Renal pelvis (tissue), 12 donors: Measurements from ENCODE around the gene DNAH6. TPM values are rescaled to one million over a fixed set of nuclear protein-coding genes. Genes with fewer than 3 reads are reported as not detected.
"Not testable (repeated sequence)": the region's sequence is repeated elsewhere in the genome, so short reads cannot be mapped to it uniquely, and the experiment has no call there.

Experiments
- DNase-seq: peaks from one replicate; pipeline ENCODE4 v3.0.0-alpha.2; 2013
- long read RNA-seq, 16 experiments: transcript quantifications; one replicate each; lab custom pipeline, GENCODE V29; 2026
- polyA plus RNA-seq, 3 donors: library from polyadenylated mRNA; unstranded; fragments of 120-200 nt; gene quantifications; one replicate each; pipeline ENCODE4 v1.2.1, GENCODE V29; 2013; ENCODE audit not compliant: insufficient read length in 3 of 3

The DNAH6 gene
- polyA plus RNA-seq: 1 to 10 TPM in 2 of 3 donors, under 1 TPM in 1; 0.82 to 3.7 (median 2.0) TPM
- long read RNA-seq, donor 1: 0 reads
- long read RNA-seq, donor 2: 0 reads
- long read RNA-seq, donor 3: 0 reads
- long read RNA-seq, donor 4: 0 reads
- long read RNA-seq, donor 5: 0 reads
- long read RNA-seq, donor 6: 0 reads
- long read RNA-seq, donor 7: 0 reads
- long read RNA-seq, donor 8: 0 reads
- long read RNA-seq, donor 9: 0 reads
- long read RNA-seq, donor 10: 0 reads
- long read RNA-seq, donor 11: 0 reads
- long read RNA-seq, donor 12: 0 reads
- long read RNA-seq, donor 13: 0 reads
- long read RNA-seq, donor 14: 0 reads
- long read RNA-seq, donor 15: 0 reads
- long read RNA-seq, donor 16: 0 reads

DNA sequence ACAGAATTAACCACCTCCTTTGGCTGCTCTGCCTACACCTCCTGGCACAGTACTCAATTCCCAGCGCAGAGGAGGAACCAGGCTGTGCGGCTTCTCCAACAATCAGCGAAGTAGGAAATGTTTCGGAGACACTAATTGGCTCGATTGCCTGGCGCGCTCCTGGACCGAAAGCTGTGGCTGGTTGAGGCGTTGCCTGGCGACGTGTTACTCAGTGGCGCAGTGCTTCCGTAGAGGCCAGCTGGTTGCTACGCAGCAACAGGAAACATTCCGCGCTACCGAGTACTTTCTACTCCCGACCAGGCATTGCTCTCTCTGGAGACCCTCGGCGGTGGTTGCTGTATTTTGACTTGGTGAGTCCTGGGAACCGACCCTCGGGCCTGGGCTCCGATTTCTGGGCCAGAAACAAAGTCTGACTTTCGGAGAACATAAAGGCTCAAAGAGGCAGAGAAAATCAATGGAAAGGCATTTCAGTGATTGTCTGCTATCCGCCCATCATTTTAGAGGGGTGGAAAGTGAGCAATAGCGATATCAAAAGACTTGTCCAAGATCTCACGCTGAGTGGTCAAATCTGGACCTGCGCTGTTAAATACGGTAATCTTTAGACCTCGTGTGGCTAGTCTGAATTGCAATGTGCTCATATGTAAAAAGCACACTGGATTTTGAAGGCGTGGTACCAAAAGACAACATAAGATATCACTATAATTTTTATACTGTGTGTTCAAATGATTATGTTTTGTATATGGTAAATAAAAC lies at the start of gene DNAH6:
DNAH6 (plus strand) TSS at position 265 of the 753 bp plus-strand sequence. CDS start 1,329 bp downstream, outside the sequence.
- DNase-seq: peak; percentile 96

- no peak for DNase-seq
These were observed 48.9 kb upstream of the DNAH6 start for GRCh38 chr2:84467389-84467788.

DNA sequence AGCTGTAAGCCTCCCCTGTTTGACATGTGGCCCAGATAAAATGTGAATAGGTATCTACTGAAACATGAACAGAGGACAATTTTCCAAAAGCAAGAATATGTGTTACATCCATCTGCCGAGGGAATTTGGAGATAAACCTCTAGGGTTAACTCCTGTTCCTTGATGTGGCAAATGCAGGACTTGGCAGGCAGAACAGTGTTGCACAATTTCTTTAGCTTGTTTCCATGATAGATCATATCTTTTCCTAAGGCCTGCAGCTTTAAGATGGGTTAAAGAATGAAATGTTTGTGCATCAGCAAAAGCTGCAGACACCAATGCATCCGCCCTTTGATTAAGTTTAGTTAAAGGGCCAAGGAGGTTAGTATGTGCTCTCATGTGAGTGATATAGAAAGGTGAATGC lies 43.9 kb upstream of the DNAH6 start:
- not testable (repeated sequence) for DNase-seq

DNA sequence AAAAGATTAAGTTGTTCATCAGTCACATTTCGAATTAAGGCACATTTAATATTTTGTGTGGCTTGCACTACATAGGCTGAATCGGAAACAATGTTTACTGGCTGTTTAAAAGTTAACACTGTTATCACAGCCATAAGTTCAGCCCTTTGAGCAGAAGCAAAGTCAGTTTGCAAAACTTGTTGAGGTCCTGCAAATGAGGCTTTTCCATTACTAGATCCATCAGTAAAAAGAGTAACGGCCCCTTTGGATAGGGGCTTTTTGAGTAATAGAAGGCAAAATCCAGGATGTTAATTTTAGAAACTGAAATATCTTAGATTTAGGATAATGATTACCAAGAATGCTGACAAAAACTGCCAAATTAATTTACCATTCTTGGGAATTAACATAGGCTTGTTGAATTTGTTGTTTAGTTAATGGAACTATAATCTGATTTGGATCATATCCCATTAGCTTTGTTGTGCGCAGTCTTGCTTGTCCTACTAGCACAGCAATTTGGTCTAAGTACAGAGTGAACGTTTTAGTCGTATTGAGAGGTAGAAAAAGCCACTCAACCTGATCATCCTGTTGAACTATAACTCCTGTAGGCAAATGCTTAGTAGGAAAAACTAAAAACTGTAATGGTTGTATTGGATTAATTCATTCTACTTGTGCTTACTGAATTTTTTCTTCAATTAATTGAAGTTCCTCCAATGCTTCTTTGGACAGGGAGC lies 43.3 kb upstream of the DNAH6 start:
- peak; percentile 23 for DNase-seq

DNA sequence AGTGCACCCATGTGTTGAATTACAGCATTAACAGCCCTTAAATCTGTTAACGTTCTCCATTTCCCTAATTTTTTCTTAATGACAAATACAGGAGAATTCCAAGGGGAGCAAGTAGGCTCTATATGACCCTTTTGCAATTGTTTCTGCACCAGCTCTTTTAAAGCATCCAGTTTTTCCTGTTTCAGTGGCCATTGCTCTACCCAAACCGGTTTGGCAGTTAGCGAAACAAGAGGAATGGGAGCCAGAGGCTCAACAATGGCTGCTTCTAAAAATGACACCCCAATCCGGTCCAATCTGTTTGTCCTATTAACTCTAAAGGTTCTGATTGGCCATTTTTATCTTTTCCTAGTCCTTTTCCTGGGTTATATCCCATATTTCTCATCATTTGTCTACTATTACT lies 42.1 kb upstream of the DNAH6 start:
- peak; percentile 66 for DNase-seq

- no peak for DNase-seq
These were observed 38.4 kb upstream of the DNAH6 start for GRCh38 chr2:84477886-84478285.

- DNase-seq: no peak
These were observed 37.4 kb upstream of the DNAH6 start for GRCh38 chr2:84478867-84479266.

- no peak for DNase-seq
These were observed 34.6 kb upstream of the DNAH6 start for GRCh38 chr2:84481702-84482101.

DNA sequence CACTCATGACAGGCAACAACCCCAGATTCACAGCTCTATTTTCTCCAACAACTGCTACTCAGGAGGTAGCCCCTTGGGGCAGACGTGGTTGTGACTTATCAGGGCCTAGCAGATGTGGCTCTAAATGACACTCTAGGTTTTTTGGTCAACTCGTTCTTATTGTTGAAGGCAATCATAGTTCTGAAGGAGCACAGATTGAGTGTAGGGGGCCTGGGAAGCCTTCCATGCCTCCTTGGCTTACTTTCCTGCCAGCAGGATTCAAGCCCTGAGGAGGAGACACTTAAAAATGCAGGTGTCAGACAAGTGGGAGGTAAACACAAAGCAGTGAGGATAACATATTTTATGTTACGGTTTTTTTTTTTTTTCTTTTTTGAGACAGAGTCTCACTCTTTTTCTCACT lies 33.7 kb upstream of the DNAH6 start:
- DNase-seq: no peak

DNA sequence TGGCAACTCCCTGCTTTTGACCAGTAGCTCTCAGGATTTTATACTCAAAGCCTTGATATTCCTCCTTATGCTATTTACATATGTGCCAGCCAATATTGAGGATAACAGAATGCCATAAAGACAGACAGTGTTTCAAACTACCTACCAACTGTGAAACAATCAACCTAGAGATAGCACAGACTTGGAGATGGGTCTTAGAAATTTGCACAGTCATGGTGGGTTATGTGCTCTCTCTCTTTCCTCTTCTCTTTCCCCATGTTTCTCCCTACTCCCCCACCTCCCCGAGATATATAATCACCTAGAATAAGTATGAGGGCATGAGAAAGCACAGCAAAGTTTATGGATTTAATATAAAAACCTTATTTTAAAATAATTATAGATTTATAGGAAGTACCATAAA lies 33.0 kb upstream of the DNAH6 start:
- no peak for DNase-seq

DNA sequence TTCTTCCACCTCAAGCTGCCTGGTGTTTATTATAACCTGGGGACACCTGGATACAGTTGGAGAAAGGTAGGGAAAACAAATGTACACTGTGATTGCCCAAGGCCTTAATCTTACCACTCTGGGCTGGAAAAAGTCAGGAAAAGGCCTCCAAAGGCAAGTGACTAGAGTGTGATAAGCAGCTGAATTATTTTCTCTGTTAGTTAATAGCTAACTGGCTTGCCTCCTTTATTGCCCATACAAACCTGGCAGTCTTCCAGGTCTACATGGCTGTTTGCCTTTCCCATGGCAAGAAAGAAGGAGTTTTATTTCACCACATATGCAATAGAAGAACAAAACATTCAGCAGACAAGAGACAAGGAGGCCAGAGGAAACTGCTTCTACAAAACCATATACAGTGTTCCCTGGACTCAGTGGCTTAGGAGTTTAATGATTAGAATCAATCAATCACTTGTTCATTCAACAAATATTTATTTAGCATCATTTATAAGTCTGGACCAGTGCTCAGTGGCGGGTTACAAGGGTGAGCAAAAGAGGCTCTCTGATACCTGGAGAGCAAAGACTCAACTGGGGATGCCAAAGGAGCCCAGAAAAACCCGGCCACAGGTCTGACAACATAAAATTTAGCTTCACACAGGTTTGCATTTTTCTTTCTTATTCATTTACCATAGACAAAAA lies 29.7 kb upstream of the DNAH6 start:
- DNase-seq: peak; percentile 59

- no peak for DNase-seq
These were observed 28.9 kb upstream of the DNAH6 start for GRCh38 chr2:84487298-84487996.

- no peak for DNase-seq
These were observed 25.0 kb upstream of the DNAH6 start for GRCh38 chr2:84491256-84491655.

GRCh38 chr2:84491741-84492140 lies 24.6 kb upstream of the DNAH6 start:
- no peak for DNase-seq

DNA sequence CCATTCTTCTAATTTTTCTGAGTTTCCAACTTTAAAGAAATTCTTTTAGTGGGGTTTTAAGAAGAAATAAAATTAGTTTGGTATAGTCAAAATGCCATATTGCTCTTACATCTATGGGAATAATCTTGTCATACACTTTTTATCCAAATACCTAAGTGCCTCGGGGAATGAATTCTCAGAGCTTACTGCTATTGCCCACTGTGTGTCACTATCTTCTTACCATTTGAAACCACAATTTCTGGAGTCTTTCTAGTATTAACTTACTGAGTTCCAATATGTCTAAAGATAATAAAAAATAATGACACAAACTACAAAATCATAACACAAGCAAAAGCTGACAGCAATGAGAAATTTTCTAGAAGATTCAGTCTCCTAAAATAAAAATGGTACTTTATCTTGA lies 23.7 kb upstream of the DNAH6 start:
- no peak for DNase-seq

DNA sequence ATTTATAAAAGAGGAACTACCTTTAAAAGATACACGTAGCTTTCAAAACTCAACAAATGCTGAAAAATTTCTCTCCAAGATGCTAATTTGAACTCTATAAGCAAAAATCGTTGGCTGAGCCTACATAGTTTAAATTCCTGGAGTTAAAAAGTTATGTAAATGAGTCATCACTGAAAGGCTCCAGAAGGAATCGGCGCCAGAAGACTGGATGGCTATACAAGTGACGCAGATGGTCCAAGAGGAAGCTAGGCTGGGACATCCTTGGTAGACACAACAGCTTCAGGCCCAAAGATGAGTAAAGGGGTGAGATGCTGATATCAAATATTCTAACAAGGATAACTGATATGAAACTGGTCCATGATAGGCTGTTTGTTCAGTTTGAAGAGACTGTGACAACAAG lies 22.8 kb upstream of the DNAH6 start:
- no peak for DNase-seq

- DNase-seq: no peak
These were observed 22.2 kb upstream of the DNAH6 start for GRCh38 chr2:84494070-84494469.

GRCh38 chr2:84495539-84496146 lies 20.7 kb upstream of the DNAH6 start:
- DNase-seq: peak; percentile 65

GRCh38 chr2:84496386-84496785 lies 19.9 kb upstream of the DNAH6 start:
- no peak for DNase-seq

DNA sequence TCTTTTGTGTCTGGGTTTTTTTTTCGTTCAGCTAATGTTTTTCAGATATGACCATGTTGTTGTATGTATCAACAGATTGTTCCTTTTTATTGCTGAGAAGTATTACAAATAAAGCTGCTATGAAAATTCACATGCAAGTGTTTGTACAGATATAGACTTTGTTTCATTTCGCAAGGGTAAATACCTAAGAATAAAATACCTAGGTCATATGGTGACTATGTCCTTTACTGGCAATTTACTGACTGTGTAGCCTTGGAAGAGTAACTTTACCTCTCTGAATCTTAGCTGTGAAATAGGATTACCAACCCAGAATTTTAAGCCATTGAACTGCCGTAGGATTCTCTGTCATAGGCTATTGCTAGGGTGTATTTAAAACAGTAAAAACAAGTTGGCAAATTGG lies 19.0 kb upstream of the DNAH6 start:
- no peak for DNase-seq
